HepG2 (cell line): ENCODE measurements around the gene NEURL1. TPM values are rescaled to one million over a fixed set of nuclear protein-coding genes. Genes with fewer than 3 reads are reported as not detected.

Source experiments
- ATAC-seq: fragments of 200-7000 bp; cut with Tn5 transposase; 3 replicates; pipeline ENCODE4 v1.9.1; 2020; ENCODE audit warnings: mild to moderate bottlenecking, moderate library complexity
- BruUV-seq: library from RNA; stranded (reverse); fragments of 400-500 nt; replicated peaks from 2 replicates; lab custom pipeline; 2021; lab: Mats Ljungman, UMichigan
- CTCF ChIA-PET: fragments of 300-600 bp; formaldehyde crosslinking; extraction: SDS; loops from one replicate; lab custom pipeline; 2021; ENCODE audit warnings: low total read pairs, inconsistent platforms, low intra/inter-chr PET ratio; lab: Yijun Ruan, JAX
- POLR2A ChIA-PET: fragments of 350-600 bp; sonication (Branson Sonifier 250); formaldehyde crosslinking; loops from one replicate; lab custom pipeline; 2020; ENCODE audit warnings: antibody characterized with exemption, inconsistent platforms; lab: Yijun Ruan, JAX
- DNase-seq: peaks from one replicate; pipeline ENCODE4 v3.0.0-alpha.2; 2015; ENCODE audit warnings: low spot score
- FAIRE-seq: peaks from 3 replicates; lab custom pipeline; 2011; peaks lifted over from hg19 to GRCh38; lab: Jason Lieb, UNC
- H2AFZ ChIP-seq: one replicate; pipeline ENCODE4 v1.6.1; 2011; ENCODE audit warnings: low read length, inconsistent platforms
- H3K27ac ChIP-seq: fragments of 300-600 bp; 3 replicates; pipeline ENCODE4 v1.8.0; 2011; ENCODE audit warnings: mixed run types, mild to moderate bottlenecking, mixed read lengths, low read length, inconsistent platforms; ENCODE audit not compliant: insufficient read depth; ENCODE audit errors: extremely low read length
- H3K27me3 ChIP-seq, 2 experiments: fragments of 200-600 bp in 1 of 2; 2 replicates in 1 of 2; 3 replicates in 1 of 2; pipeline versions ENCODE4 v1.6.0 to v1.8.0; 2011; ENCODE audit warnings: low read length in 2 of 2, mild to moderate bottlenecking in 2 of 2, moderate library complexity in 2 of 2, inconsistent platforms in 1 of 2; ENCODE audit not compliant: insufficient read depth in 2 of 2, control insufficient read depth in 1 of 2
- H3K36me3 ChIP-seq, 2 experiments: fragments of 200-600 bp in 1 of 2; replicated peaks in 1 of 2; 2 replicates in 1 of 2; 3 replicates in 1 of 2; pipeline versions ENCODE4 v1.5.1 to v1.8.0; 2011; ENCODE audit warnings: low read length in 2 of 2, inconsistent platforms in 1 of 2; ENCODE audit not compliant: insufficient read depth in 2 of 2, control insufficient read depth in 1 of 2
- H3K4me1 ChIP-seq: 2 replicates; pipeline ENCODE4 v1.5.1; 2012; ENCODE audit warnings: low read length, inconsistent platforms; ENCODE audit not compliant: insufficient read depth
- H3K4me2 ChIP-seq: 2 replicates; pipeline ENCODE4 v1.6.0; 2011; ENCODE audit warnings: low read depth, low read length, inconsistent platforms
- H3K4me3 ChIP-seq, 3 experiments: fragments of 200-600 bp in 1 of 3; sonication (generic), shearing (Covaris generic) in 1 of 3; replicated peaks in 1 of 3; 2 replicates each; pipeline ENCODE4 v1.5.1; 2011 to 2016; ENCODE audit warnings: low read length in 3 of 3, inconsistent platforms in 2 of 3, low read depth in 2 of 3, mild to moderate bottlenecking in 2 of 3, control low read depth in 1 of 3, mixed read lengths in 1 of 3; ENCODE audit not compliant: insufficient read depth in 1 of 3
- H3K79me2 ChIP-seq: one replicate; pipeline ENCODE4 v1.6.1; 2011; ENCODE audit warnings: low read length, inconsistent platforms; ENCODE audit not compliant: insufficient read depth
- H3K9ac ChIP-seq: 2 replicates; pipeline ENCODE4 v1.6.0; 2011; ENCODE audit warnings: mild to moderate bottlenecking, low read depth, low read length, inconsistent platforms; ENCODE audit not compliant: insufficient read depth
- H3K9me3 ChIP-seq: 2 replicates; pipeline ENCODE4 v1.5.1; 2012; ENCODE audit warnings: mild to moderate bottlenecking, low read length
- H4K20me1 ChIP-seq: 2 replicates; pipeline ENCODE4 v1.6.0; 2011; ENCODE audit warnings: inconsistent platforms, mild to moderate bottlenecking, low read length, moderate library complexity; ENCODE audit not compliant: insufficient read depth
- AGO2 ChIP-seq: fragments of 200-400 bp; formaldehyde crosslinking; optimal IDR thresholded peaks from 2 replicates; pipeline ENCODE3; 2017; ENCODE audit warnings: mild to moderate bottlenecking, low read depth, low read length, moderate library complexity
- MXD3 ChIP-seq: IDR thresholded peaks from 2 replicates; pipeline ENCODE4 v1.6.1; 2016; ENCODE audit warnings: mild to moderate bottlenecking, missing biosample characterization, missing genetic modification reagents
- NFE2L2 ChIP-seq: fragments of 150-350 bp; IDR thresholded peaks from 2 replicates; pipeline ENCODE4 v1.6.1; 2014; ENCODE audit warnings: low read length
- ZNF652 ChIP-seq: IDR thresholded peaks from 2 replicates; pipeline ENCODE4 v1.6.1; 2016; ENCODE audit warnings: low read depth, borderline replicate concordance
- WGBS: methylation state at CpG from one replicate; pipeline ENCODE4 v1.1.6; 2017; ENCODE audit warnings: low lambda C conversion rate; 5-methylcytosine and 5-hydroxymethylcytosine counted together
- in situ Hi-C: cut with HindIII; loops from 2 replicates; pipeline ENCODE4 v1.10.0; 2017; ENCODE audit warnings: low pct_unique_long_range_greater_than_20kb; ENCODE audit not compliant: extremely low pct_ligation_motif_present
- intact Hi-C: fragments of 100-400 bp; cut with micrococcal nuclease; formaldehyde crosslinking; loops from one replicate; pipeline ENCODE4 v1.10.0; 2022; ENCODE audit not compliant: unreplicated experiment
- polyA plus RNA-seq, 8 experiments: library from polyadenylated mRNA; depleted of rRNA in 3 of 8; stranded (reverse) in 7 of 8; unstranded in 1 of 8; fragments of >200 nt; fragmentation: Illumina TruSeq in 4 of 8; extraction: Trizol in 4 of 8; gene quantifications; 2 replicates each; pipeline versions ENCODE4 v1.2.1 to v1.2.3, GENCODE V29; 2011 to 2016; ENCODE audit warnings: low read depth in 4 of 8, missing spikeins in 1 of 8, mixed read lengths in 1 of 8; ENCODE audit not compliant: insufficient read depth in 1 of 8
- total RNA-seq, 5 experiments: library from RNA; depleted of rRNA; stranded (reverse); fragments of >200 nt; fragmentation: Illumina TruSeq; extraction: Trizol; gene quantifications; 2 replicates each; pipeline ENCODE4 v1.2.3, GENCODE V29; 2016; ENCODE audit warnings: low read depth in 1 of 5

NEURL1 gene
- total and polyA plus RNA-seq, 2 of the 13 experiments (the other 11 are each of a cell fraction or from before 2014, with no cell fraction given), result not detected

- Histone ChIP-seq H3K27me3 (no peaks in the 10 kb centered on the region), H3K79me2 (peaks cover 7% of the 10 kb centered on the region), H3K4me3 (no peak overlapping the region), H3K4me1 (0 out of 2 replicates have a peak, but pooled peaks cover 6% of the 10 kb centered on the region), H3K9me3 (no peaks in the 10 kb centered on the region), H3K9ac (no peak overlapping the region), H4K20me1 (peaks cover 12% of the 10 kb centered on the region; the same call in 1 of the 2 replicates), H3K36me3 (peaks cover 28 to 70% of the 10 kb centered on the region in 2 experiments), H2AFZ (no peak overlapping the region), H3K4me2 (no peak overlapping the region), H3K27ac (no peak overlapping the region)
- BruUV-seq, result no TSS peak
- 97% methylated on average over 4 of the region's 19 CpGs for WGBS
- no peak for ATAC-seq
- ChIA-PET POLR2A (interaction anchor here (1.7 kb wide), 1 partner anchor 22 kb away, joined by 4 read pairs; no protein-coding TSS in a partner anchor), CTCF (no interaction called here)
- FAIRE-seq, result no peak
- intact Hi-C loops (no loop called here), in situ Hi-C loops (no loop called here)
- TF ChIP-seq AGO2, result peak; percentile 69
- no peak for TF ChIP-seq ZNF652 (CRISPR knock-in tag)
- no peak for DNase-seq
Observed at GRCh38 chr10:103637927-103638557, 144.5 kb downstream of the NEURL1 start.

GRCh38 chr10:103638948-103639347 is 145.4 kb downstream of the NEURL1 start:
- Histone ChIP-seq H3K4me3 (no peak overlapping the region), H3K79me2 (peaks cover 7% of the 10 kb centered on the region), H3K4me2 (no peak overlapping the region), H2AFZ (no peak overlapping the region), H3K4me1 (0 out of 2 replicates have a peak, but pooled peaks cover 12% of the 10 kb centered on the region), H3K27ac (no peak overlapping the region), H3K36me3 (peaks cover 26 to 74% of the 10 kb centered on the region in 2 experiments), H4K20me1 (peaks cover 12% of the 10 kb centered on the region; the same call in 1 of the 2 replicates), H3K9ac (no peak overlapping the region), H3K27me3 (no peaks in the 10 kb centered on the region), H3K9me3 (no peaks in the 10 kb centered on the region)
- FAIRE-seq, result no peak
- no TSS peak for BruUV-seq
- ChIA-PET CTCF (no interaction called here), POLR2A (no interaction called here)
- no peak for ATAC-seq
- intact Hi-C loops, result no loop called here
- TF ChIP-seq NFE2L2, result 0 out of 2 replicates have a peak, but pooled peaks have one; percentile 19
- no peak for TF ChIP-seq MXD3 (CRISPR knock-in tag)
- 96% methylated on average over 8 of the region's 8 CpGs for WGBS
- DNase-seq, result no peak
- in situ Hi-C loops, result no loop called here
